Measurements from ENCODE around the gene TBC1D2.

DNA sequence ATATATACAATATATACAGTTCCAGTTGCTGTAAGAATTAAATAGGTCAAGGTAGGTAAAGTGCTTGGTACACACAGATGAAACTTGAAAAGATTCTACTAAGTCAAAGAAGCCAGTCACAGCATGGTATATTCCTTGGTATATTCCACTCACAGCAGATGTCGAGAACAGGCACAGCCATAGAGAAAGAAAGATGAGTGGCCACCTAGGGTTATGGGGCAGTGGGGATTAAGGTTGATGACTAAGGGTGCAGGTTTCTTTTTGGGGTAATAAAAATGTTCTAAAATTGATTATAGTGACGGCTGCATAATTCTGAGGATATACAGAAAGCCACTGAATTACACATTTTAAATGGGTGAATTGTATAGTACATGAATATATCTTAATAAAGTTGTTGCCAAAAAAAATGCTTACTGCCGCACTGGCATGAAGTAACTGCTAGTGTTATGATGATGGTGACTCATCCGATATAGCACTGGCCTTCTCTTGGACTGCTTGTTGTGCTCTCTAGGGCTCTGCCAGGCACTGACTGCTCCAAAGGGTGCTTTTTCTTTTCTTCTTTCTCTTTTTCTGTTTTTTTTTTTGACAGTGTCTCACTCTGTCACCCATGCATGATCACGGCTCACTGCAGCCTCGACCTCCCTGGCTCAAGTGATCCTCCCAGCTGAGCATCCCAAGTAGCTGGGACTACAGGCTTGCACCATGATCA, 23.5 kb downstream of the TBC1D2 start:
- TF ChIP-seq EZH2 (IDR thresholded peaks at IDR 0.05) (no peak), FOXP2 (optimal IDR thresholded peaks at IDR 0.05; ENCODE audit: control extremely low read depth, extremely low read length, insufficient read depth) (no peak)

Data from SK-N-MC (cell line).